ENCODE measurements around the gene TLX2. TPM values are rescaled to one million over a fixed set of nuclear protein-coding genes. Genes with fewer than 3 reads are reported as not detected.

Gene TLX2
- total and polyA plus RNA-seq, 2 of the 13 experiments (the other 11 are each of a cell fraction or from before 2014, with no cell fraction given): 0.05 to 0.20 TPM

- TF ChIP-seq HES4 (CRISPR knock-in tag; IDR thresholded peaks at IDR 0.05; ENCODE audit: borderline replicate concordance): peak; percentile 90
- peak; percentile 18 for TF ChIP-seq XRCC5 (optimal IDR thresholded peaks at IDR 0.05; ENCODE audit: low read length)
- no peak; the same call in 1 of the 2 replicates for TF ChIP-seq SMAD9 (CRISPR knock-in tag; IDR thresholded peaks at IDR 0.05)
- TF ChIP-seq SNAI1 (CRISPR knock-in tag; IDR thresholded peaks at IDR 0.05; ENCODE audit: borderline replicate concordance): 0 out of 2 replicates have a peak, but pooled peaks have one; percentile 39
- 0 out of 2 replicates have a peak, but pooled peaks have one; percentile 64 for TF ChIP-seq GTF3A (CRISPR knock-in tag; conservative IDR thresholded peaks at IDR 0.05)
- no peak for TF ChIP-seq RFX5 (IDR thresholded peaks at IDR 0.05; ENCODE audit: low read depth, low read length)
- TF ChIP-seq ZNF550 (CRISPR knock-in tag; IDR thresholded peaks at IDR 0.05; ENCODE audit: borderline replicate concordance): no peak
- TF ChIP-seq SP5 (CRISPR knock-in tag; IDR thresholded peaks at IDR 0.05; ENCODE audit: borderline replicate concordance, low read depth): no peak
- TF ChIP-seq ZNF138 (CRISPR knock-in tag; IDR thresholded peaks at IDR 0.05; ENCODE audit: low read depth): peak; percentile 17; the same call in 1 of the 2 replicates
- peak; percentile 95; the same call in 1 of the 2 replicates for TF ChIP-seq ZBTB39 (CRISPR knock-in tag; IDR thresholded peaks at IDR 0.05)
- TF ChIP-seq MLLT10 (CRISPR knock-in tag; IDR thresholded peaks at IDR 0.05): no peak
- peak; percentile 36; the same call in 1 of the 2 replicates for TF ChIP-seq CCDC6 (CRISPR knock-in tag; IDR thresholded peaks at IDR 0.05)
- no peak for TF ChIP-seq NPAS2 (CRISPR knock-in tag; IDR thresholded peaks at IDR 0.05; ENCODE audit: borderline replicate concordance)
- TF ChIP-seq ZNF562 (CRISPR knock-in tag; IDR thresholded peaks at IDR 0.05; ENCODE audit: borderline replicate concordance): no peak
- TF ChIP-seq FLYWCH1 (CRISPR knock-in tag; IDR thresholded peaks at IDR 0.05): 0 out of 2 replicates have a peak, but pooled peaks have one; percentile 12
- TF ChIP-seq EZH2 (conservative IDR thresholded peaks at IDR 0.05; ENCODE audit: low read depth, low read length): no peak
- 0 out of 2 replicates have a peak, but pooled peaks have one; percentile 27 for TF ChIP-seq MAF1 (CRISPR knock-in tag; IDR thresholded peaks at IDR 0.05; ENCODE audit: borderline replicate concordance)
- TF ChIP-seq ZNF207 (IDR thresholded peaks at IDR 0.05; ENCODE audit: borderline replicate concordance): no peak
- TF ChIP-seq ATF3 (CRISPR knock-in tag; IDR thresholded peaks at IDR 0.05): peak; percentile 25; the same call in 1 of the 2 replicates
- no peak for TF ChIP-seq PLRG1 (conservative IDR thresholded peaks at IDR 0.05)
- peak; percentile 70; the same call in 1 of the 2 replicates for TF ChIP-seq ZNF891 (CRISPR knock-in tag; IDR thresholded peaks at IDR 0.05)
- TF ChIP-seq HNF4A (CRISPR knock-in tag; IDR thresholded peaks at IDR 0.05): no peak; the same call in 1 of the 2 replicates
- TF ChIP-seq CENPBD1 (CRISPR knock-in tag; IDR thresholded peaks at IDR 0.05; ENCODE audit: borderline replicate concordance, low read depth): no peak
- TF ChIP-seq ARNT2 (CRISPR knock-in tag; IDR thresholded peaks at IDR 0.05; ENCODE audit: low read depth): peak; percentile 91
- 0 out of 2 replicates have a peak, but pooled peaks have one; percentile 35 for TF ChIP-seq STAT6 (CRISPR knock-in tag; IDR thresholded peaks at IDR 0.05; ENCODE audit: borderline replicate concordance)
Measured at GRCh38 chr2:74502720-74503505, 11.3 kb upstream of the TLX2 start (continued).

Data from HepG2 (cell line).